ENCODE measurements around the gene COL6A1.

DNA sequence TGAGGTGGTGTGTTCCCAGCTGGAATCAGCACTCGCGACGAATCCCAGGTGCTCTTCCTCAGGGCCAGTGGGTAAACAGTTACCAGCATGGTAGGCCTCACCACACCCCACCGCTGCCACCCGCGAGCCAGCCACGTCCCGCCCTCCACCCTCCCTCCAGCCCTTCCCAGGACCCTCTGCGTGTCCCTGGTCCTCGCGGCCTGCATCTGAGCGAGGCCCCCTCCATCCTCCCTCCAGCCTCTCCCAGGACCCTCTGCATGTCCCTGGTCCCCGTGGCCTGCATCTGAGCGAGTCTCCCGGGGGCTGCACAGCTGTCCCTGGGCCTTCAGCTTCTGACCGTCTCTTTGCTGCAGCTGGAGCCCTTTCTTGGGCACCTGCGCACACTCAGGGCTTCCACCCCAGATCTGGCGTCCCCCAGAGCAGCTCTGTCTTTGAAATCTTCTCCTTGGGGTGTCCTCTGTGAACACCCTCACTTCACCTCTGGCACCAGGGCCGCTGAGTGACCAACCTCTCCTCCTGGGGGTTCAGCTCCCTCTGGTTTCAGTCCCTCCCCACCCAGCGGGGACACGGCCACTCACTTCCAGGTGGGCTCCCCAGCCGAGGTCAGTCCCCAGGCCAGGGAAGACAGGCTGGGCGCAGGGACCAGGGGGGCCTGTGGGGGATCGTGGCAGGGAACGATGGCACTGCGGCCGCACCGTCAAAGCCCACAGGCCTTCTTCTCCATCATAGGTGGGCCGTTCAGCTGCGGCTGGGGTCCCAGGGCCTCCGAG is 58.5 kb downstream of the COL6A1 start:
- TF ChIP-seq CTCF (IDR thresholded peaks at IDR 0.05; ENCODE audit: low read depth, low read length) (no peak), EZH2phosphoT487 (IDR thresholded peaks at IDR 0.05; ENCODE audit: low read depth) (no peak)

Data from OCI-LY3 (cell line).